ENCODE measurements around the gene GJD2.

Gene GJD2

DNA sequence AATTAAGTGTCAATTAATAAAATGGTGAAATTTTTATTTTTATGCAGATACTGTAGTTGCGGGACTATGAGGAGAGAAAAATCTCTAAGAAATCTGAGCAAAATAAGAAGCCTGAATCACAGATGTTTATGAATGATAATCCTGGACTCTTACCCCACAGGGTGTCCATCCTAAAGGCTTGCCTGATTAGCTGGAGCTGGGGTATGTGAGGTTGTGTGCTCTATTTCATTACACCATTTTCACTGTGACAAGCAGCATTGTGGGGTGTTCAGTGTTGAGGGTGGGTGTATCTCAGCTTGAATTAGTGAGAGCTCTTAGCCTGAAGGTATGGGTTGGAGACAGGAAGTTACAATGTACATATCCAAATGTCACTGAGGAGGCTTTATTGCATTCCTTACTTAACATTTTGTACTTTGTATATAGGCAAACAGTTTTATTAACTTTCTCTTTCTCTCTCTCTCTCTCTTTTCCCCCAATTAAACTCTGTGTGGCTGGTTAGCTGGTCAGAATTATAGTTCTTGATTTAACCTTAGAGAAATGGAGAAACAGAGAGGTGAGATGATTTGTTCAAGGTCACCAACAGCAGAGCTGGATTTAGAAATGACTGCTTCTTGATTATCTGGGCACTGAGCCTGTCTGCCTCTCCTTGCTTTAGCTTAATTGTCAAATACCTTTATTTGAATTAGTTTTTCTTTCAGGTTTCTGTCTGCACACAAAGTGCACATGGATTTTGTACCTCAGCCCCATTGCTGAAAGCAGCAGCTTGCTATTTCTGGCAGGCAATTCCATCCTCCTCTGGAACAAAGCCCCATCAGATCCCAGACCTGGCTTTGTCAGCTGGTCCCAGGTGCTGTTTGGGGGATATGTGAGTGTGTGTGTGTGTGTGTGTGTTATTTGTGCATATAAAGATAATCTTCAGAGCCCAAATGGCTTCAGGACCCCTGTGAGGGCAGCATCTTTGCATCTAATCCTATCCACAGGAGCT lies 35.8 kb downstream of the GJD2 start:
- Histone ChIP-seq H3K27me3 (ENCODE audit: insufficient read depth, poor library complexity, severe bottlenecking) (peaks cover 22% of the 10 kb centered on the region), H3K27ac (replicated peaks) (no peak overlapping the region), H3K4me3 (replicated peaks; ENCODE audit: insufficient read depth, low read length) (no peak overlapping the region)
- no peak for DNase-seq (ENCODE audit: low read depth in 1 of 2, low spot score in 1 of 2)
- TF ChIP-seq CTCF (IDR thresholded peaks at IDR 0.05; ENCODE audit: insufficient read depth, low read length) (no peak), POLR2AphosphoS5 (IDR thresholded peaks at IDR 0.05; ENCODE audit: low read depth) (no peak), REST (IDR thresholded peaks at IDR 0.05; ENCODE audit: insufficient replicate concordance, low read depth) (no peak), GABPA (IDR thresholded peaks at IDR 0.05; ENCODE audit: low read depth) (no peak), SPI1 (IDR thresholded peaks at IDR 0.05; ENCODE audit: borderline replicate concordance, low read depth) (no peak)

DNA sequence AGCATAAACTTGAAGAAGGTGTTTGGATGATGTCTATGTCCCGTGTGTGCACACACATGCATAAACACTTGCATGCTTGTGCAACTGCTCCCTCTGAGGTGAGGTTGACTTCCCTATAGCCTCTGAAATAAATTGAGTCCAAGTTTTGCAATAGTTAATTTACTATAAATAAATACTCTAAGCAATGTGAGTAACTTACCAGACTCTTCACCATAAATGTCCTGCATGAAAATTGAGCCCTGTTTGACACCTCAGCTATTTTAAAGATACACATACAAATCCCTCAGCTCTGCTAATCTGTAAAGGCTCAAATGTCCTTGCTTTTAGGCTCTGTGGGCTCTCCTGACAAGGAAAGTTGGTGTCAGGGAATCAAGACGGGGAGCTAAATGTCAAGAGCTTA lies 37.1 kb downstream of the GJD2 start:
- TF ChIP-seq REST (IDR thresholded peaks at IDR 0.05; ENCODE audit: insufficient replicate concordance, low read depth) (no peak), CTCF (IDR thresholded peaks at IDR 0.05; ENCODE audit: insufficient read depth, low read length) (no peak), GABPA (IDR thresholded peaks at IDR 0.05; ENCODE audit: low read depth) (no peak), POLR2AphosphoS5 (IDR thresholded peaks at IDR 0.05; ENCODE audit: low read depth) (no peak), SPI1 (IDR thresholded peaks at IDR 0.05; ENCODE audit: borderline replicate concordance, low read depth) (no peak)
- Histone ChIP-seq H3K27me3 (ENCODE audit: insufficient read depth, poor library complexity, severe bottlenecking) (peaks cover 22% of the 10 kb centered on the region), H3K4me3 (replicated peaks; ENCODE audit: insufficient read depth, low read length) (no peak overlapping the region), H3K27ac (replicated peaks) (no peak overlapping the region)
- DNase-seq (ENCODE audit: low read depth in 1 of 2, low spot score in 1 of 2): no peak

DNA sequence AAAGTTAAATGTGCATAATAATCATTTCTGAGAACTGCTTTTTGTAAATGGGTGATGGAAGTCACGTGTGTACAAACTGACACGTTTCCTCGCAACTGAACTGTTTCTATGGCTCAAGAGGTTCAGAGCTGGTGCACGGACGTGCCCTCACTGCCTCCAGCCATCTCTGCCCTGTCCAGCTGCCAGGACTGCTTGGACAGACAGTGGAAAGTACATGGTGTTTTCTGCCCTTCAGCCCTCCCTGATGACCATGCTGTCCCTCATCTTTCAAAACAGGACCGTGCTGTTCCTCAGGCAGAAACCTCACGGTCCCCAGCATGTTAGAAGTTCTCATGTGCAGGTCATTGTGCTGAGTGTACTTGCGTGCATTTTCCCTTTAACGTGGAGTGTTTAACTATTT lies 38.7 kb downstream of the GJD2 start:
- Histone ChIP-seq H3K27me3 (ENCODE audit: insufficient read depth, poor library complexity, severe bottlenecking) (peaks cover 14% of the 10 kb centered on the region), H3K27ac (replicated peaks) (no peak overlapping the region), H3K4me3 (replicated peaks; ENCODE audit: insufficient read depth, low read length) (no peak overlapping the region)
- no peak for DNase-seq (ENCODE audit: low read depth in 1 of 2, low spot score in 1 of 2)
- no peak for TF ChIP-seq POLR2AphosphoS5 (IDR thresholded peaks at IDR 0.05; ENCODE audit: low read depth)

- Histone ChIP-seq H3K4me3 (replicated peaks; ENCODE audit: insufficient read depth, low read length) (no peak overlapping the region), H3K27ac (replicated peaks) (no peak overlapping the region), H3K27me3 (ENCODE audit: insufficient read depth, poor library complexity, severe bottlenecking) (peaks cover 9% of the 10 kb centered on the region)
- no peak for DNase-seq (ENCODE audit: low read depth in 1 of 2, low spot score in 1 of 2)
- TF ChIP-seq GABPA (IDR thresholded peaks at IDR 0.05; ENCODE audit: low read depth) (no peak), SPI1 (IDR thresholded peaks at IDR 0.05; ENCODE audit: borderline replicate concordance, low read depth) (no peak), CTCF (IDR thresholded peaks at IDR 0.05; ENCODE audit: insufficient read depth, low read length) (no peak), POLR2AphosphoS5 (IDR thresholded peaks at IDR 0.05; ENCODE audit: low read depth) (no peak), REST (IDR thresholded peaks at IDR 0.05; ENCODE audit: insufficient replicate concordance, low read depth) (no peak)
Observed at GRCh38 chr15:34714476-34715121, 40.2 kb downstream of the GJD2 start.
